Panc1 (cell line): Measurements from ENCODE around the gene TET3. TPM values are rescaled to one million over a fixed set of nuclear protein-coding genes. Genes with fewer than 3 reads are reported as not detected.

Experiments used
- ATAC-seq: fragments of 200-7000 bp; cut with Tn5 transposase; 2 replicates; pipeline ENCODE4 v1.9.1; 2020; ENCODE audit warnings: mild to moderate bottlenecking, moderate library complexity
- BruUV-seq: library from RNA; stranded (reverse); fragments of 400-500 nt; replicated peaks from 2 replicates; lab custom pipeline; 2021; lab: Mats Ljungman, UMichigan
- CTCF ChIA-PET: fragments of 300-600 bp; sonication (Branson Sonifier 250); formaldehyde crosslinking; loops from one replicate; lab custom pipeline; 2022; ENCODE audit warnings: antibody characterized with exemption; lab: Charles Lee
- POLR2A ChIA-PET: fragments of 300-600 bp; sonication (Branson Sonifier 250); formaldehyde crosslinking; loops from one replicate; lab custom pipeline; 2022; ENCODE audit warnings: antibody characterized with exemption; lab: Charles Lee
- DNase-seq: peaks from one replicate; pipeline ENCODE4 v3.0.0-alpha.2; 2010; ENCODE audit warnings: low read depth, low spot score
- H3K27ac ChIP-seq: 2 replicates; pipeline ENCODE4 v1.5.1; 2011; ENCODE audit warnings: mild to moderate bottlenecking, low read length, inconsistent platforms
- H3K27me3 ChIP-seq: fragments of 200-500 bp; sonication (Bioruptor generic); 2 replicates; pipeline ENCODE4 v1.6.0; 2014; ENCODE audit warnings: low read length, inconsistent platforms; ENCODE audit not compliant: control insufficient read depth, insufficient read depth
- H3K36me3 ChIP-seq: fragments of 200-500 bp; sonication (Bioruptor generic); 2 replicates; pipeline ENCODE4 v1.5.1; 2014; ENCODE audit warnings: inconsistent platforms, mild to moderate bottlenecking, low read length, moderate library complexity; ENCODE audit not compliant: control insufficient read depth, insufficient read depth
- H3K4me1 ChIP-seq: 2 replicates; pipeline ENCODE4 v1.5.1; 2011; ENCODE audit warnings: inconsistent platforms, mild to moderate bottlenecking, low read length, moderate library complexity; ENCODE audit not compliant: control insufficient read depth, insufficient read depth
- H3K4me3 ChIP-seq, 2 experiments: 2 replicates each; pipeline ENCODE4 v1.5.1; 2011 to 2012; ENCODE audit warnings: low read depth in 2 of 2, low read length in 2 of 2, mild to moderate bottlenecking in 2 of 2, inconsistent platforms in 1 of 2, moderate library complexity in 1 of 2
- H3K9me3 ChIP-seq: fragments of 200-500 bp; sonication (Bioruptor generic); 2 replicates; pipeline ENCODE4 v1.5.1; 2014; ENCODE audit warnings: low read depth, mild to moderate bottlenecking, inconsistent platforms, low read length, moderate library complexity; ENCODE audit not compliant: control insufficient read depth, insufficient read depth
- POLR2AphosphoS5 ChIP-seq: IDR thresholded peaks from 2 replicates; pipeline ENCODE4 v1.6.1; 2012; ENCODE audit warnings: mild to moderate bottlenecking, low read depth, low read length, moderate library complexity
- SIN3A ChIP-seq: IDR thresholded peaks from 2 replicates; pipeline ENCODE4 v1.6.1; 2012; ENCODE audit warnings: low read depth, mild to moderate bottlenecking, low read length, moderate library complexity, borderline replicate concordance; ENCODE audit not compliant: insufficient read depth
- TCF7L2 ChIP-seq: IDR thresholded peaks from 2 replicates; pipeline ENCODE4 v1.6.1; 2011; ENCODE audit warnings: mild to moderate bottlenecking, low read depth, low read length, inconsistent platforms
- in situ Hi-C: cut with HindIII; loops from 2 replicates; pipeline ENCODE4 v1.10.0; 2016; ENCODE audit warnings: low sequenced_read_pairs, low pct_unique_long_range_greater_than_20kb
- intact Hi-C: fragments of 100-400 bp; cut with micrococcal nuclease; formaldehyde crosslinking; loops from one replicate; pipeline ENCODE4 v1.10.0; 2022; ENCODE audit not compliant: unreplicated experiment
- total RNA-seq: library from RNA; stranded (reverse); gene quantifications from one replicate; pipeline ENCODE4 v1.2.1, GENCODE V29; 2021; ENCODE audit not compliant: unreplicated experiment
- TF ChIP-seq, protein P1 (sequence below), 2 experiments: IDR thresholded peaks; 2 replicates each; pipeline ENCODE4 v1.6.1; 2011 to 2012; ENCODE audit warnings: low read depth in 2 of 2, control low read depth in 1 of 2, low read length in 1 of 2, mild to moderate bottlenecking in 1 of 2, moderate library complexity in 1 of 2; ENCODE audit not compliant: insufficient read depth in 1 of 2
- TF ChIP-seq, protein P2 (sequence below): fragments of 450-650 bp; IDR thresholded peaks from 2 replicates; pipeline ENCODE4 v1.5.1; 2017; ENCODE audit warnings: mild to moderate bottlenecking

The TET3 gene
- total RNA-seq, 1 experiment from 2014 or later = 13.1 TPM

DNA sequence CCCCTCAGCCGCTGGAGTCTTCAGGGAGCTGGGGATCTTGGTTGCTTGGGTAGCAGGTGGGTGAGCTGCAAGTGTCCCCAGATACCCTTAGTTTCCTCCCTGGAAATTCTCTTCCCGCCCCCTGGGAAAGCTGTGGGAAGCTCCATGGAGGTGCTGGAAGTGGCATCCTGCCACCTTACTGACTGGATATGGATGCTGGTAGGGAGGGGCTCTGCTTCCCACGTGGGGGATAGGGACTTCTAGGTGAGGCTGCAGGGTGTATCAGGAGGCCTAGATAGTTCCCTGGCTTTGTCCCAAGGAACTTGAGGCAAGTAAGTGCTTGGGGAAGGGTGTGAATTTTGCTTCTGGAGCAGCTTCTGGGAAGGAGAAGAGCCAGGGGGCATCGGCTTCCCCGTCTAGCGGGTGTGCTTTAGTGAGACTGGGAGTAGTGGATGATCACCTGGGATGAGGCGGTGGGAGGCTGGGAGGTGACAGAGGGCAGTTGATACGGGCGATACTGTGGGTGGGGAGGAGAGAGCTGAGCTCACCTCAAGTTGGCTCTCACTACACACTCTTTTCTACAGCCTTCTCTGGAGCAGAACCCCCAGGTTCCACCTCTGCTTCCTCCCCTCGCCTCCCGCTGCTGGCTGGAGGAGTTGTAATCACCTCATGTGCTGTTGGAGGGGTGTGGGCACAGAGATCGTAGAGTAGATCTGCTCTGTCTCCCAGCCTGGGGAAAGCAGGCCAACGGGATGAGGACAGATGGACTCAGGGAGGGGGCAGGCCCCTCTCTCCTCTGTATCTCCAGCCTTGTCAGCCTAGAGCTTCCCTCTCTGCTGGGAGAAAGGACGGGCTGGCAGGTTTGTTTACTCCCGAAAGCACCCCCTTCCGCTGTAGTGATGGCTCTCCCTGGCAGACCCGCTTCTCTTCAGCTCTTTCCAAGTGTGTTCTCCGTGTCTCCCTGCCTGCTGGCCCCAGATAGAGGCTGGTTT lies 19.8 kb downstream of the TET3 start:
- Histone ChIP-seq H3K4me3 (no peak overlapping the region), H3K36me3 (no peaks in the 10 kb centered on the region), H3K27ac (no peak overlapping the region), H3K9me3 (no peaks in the 10 kb centered on the region), H3K4me1 (peaks cover 27% of the 10 kb centered on the region), H3K27me3 (no peaks in the 10 kb centered on the region)
- no peak for TF ChIP-seq TCF7L2
- no peak for TF ChIP-seq POLR2AphosphoS5
- TF ChIP-seq SIN3A = no peak
- TF ChIP-seq, protein P1, sequence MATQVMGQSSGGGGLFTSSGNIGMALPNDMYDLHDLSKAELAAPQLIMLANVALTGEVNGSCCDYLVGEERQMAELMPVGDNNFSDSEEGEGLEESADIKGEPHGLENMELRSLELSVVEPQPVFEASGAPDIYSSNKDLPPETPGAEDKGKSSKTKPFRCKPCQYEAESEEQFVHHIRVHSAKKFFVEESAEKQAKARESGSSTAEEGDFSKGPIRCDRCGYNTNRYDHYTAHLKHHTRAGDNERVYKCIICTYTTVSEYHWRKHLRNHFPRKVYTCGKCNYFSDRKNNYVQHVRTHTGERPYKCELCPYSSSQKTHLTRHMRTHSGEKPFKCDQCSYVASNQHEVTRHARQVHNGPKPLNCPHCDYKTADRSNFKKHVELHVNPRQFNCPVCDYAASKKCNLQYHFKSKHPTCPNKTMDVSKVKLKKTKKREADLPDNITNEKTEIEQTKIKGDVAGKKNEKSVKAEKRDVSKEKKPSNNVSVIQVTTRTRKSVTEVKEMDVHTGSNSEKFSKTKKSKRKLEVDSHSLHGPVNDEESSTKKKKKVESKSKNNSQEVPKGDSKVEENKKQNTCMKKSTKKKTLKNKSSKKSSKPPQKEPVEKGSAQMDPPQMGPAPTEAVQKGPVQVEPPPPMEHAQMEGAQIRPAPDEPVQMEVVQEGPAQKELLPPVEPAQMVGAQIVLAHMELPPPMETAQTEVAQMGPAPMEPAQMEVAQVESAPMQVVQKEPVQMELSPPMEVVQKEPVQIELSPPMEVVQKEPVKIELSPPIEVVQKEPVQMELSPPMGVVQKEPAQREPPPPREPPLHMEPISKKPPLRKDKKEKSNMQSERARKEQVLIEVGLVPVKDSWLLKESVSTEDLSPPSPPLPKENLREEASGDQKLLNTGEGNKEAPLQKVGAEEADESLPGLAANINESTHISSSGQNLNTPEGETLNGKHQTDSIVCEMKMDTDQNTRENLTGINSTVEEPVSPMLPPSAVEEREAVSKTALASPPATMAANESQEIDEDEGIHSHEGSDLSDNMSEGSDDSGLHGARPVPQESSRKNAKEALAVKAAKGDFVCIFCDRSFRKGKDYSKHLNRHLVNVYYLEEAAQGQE (IDR thresholded peaks at IDR 0.05; ENCODE audit: insufficient read depth in 1 of 2, low read depth in 2 of 2, low read length in 1 of 2) = no peak
- TF ChIP-seq, protein P2, sequence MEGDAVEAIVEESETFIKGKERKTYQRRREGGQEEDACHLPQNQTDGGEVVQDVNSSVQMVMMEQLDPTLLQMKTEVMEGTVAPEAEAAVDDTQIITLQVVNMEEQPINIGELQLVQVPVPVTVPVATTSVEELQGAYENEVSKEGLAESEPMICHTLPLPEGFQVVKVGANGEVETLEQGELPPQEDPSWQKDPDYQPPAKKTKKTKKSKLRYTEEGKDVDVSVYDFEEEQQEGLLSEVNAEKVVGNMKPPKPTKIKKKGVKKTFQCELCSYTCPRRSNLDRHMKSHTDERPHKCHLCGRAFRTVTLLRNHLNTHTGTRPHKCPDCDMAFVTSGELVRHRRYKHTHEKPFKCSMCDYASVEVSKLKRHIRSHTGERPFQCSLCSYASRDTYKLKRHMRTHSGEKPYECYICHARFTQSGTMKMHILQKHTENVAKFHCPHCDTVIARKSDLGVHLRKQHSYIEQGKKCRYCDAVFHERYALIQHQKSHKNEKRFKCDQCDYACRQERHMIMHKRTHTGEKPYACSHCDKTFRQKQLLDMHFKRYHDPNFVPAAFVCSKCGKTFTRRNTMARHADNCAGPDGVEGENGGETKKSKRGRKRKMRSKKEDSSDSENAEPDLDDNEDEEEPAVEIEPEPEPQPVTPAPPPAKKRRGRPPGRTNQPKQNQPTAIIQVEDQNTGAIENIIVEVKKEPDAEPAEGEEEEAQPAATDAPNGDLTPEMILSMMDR = no peak
- no peak for DNase-seq
- ATAC-seq = no peak
- ChIA-PET POLR2A (interaction anchor here (0.6 kb wide), 1 partner anchor 14 kb away, joined by 4 read pairs; no protein-coding TSS in a partner anchor), CTCF (no interaction called here)
- intact Hi-C loops = loop anchor here (10.0 kb wide), 1 partner anchor 130 kb away; no protein-coding TSS in a partner anchor
- BruUV-seq = no TSS peak
- in situ Hi-C loops = no loop called here

DNA sequence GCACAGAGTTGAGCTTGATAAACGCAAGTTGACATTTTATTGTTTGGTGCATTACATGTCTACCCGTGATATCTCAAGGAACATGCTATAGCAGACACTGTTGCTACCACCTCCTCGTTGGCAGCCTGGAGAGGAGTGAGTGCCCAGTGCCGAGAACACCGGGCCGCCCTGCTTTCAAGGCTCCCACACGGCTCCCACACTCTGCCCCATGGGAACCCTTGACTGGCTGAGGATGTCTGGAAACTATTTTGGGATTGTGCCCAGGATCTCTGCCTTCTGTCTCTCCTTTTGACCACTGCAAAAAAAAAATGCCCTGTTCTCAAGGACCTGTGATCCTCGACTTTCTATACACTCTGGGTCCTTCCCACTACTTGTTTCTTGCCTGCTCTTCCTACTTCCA lies 21.1 kb downstream of the TET3 start:
- in situ Hi-C loops = no loop called here
- H3K4me1 ChIP-seq = peaks cover 15% of the 10 kb centered on the region
- no peaks in the 10 kb centered on the region for H3K27me3 ChIP-seq
- CTCF ChIA-PET = no interaction called here
- no peak for DNase-seq
- intact Hi-C loops = loop anchor here (10.0 kb wide), 1 partner anchor 129 kb away; no protein-coding TSS in a partner anchor
- H3K27ac ChIP-seq = no peak overlapping the region
- BruUV-seq = no TSS peak
- POLR2A ChIA-PET = no interaction called here
- no peak for ATAC-seq
- H3K9me3 ChIP-seq = no peaks in the 10 kb centered on the region
- TF ChIP-seq SIN3A (no peak), POLR2AphosphoS5 (no peak), TCF7L2 (no peak)
- TF ChIP-seq, protein P1 (IDR thresholded peaks at IDR 0.05; ENCODE audit: insufficient read depth in 1 of 2, low read depth in 2 of 2, low read length in 1 of 2) = no peak
- TF ChIP-seq, protein P2 = no peak
- no peaks in the 10 kb centered on the region for H3K36me3 ChIP-seq
- no peak overlapping the region for H3K4me3 ChIP-seq
